ENCODE data around the gene MRPL33. TPM values are rescaled to one million over a fixed set of nuclear protein-coding genes. Genes with fewer than 3 reads are reported as not detected.

MRPL33 gene
- polyA plus RNA-seq, 3 donors = 67.4 to 341 (median 331) TPM

GRCh38 chr2:27811768-27812167, 40.2 kb downstream of the MRPL33 start:
- H3K4me1 Mint-ChIP-seq = peaks cover 71% of the 10 kb centered on the region
- H3K9me3 Mint-ChIP-seq = peaks cover 0 to 4% (median 0%) of the 10 kb centered on the region in 7 donors
- Histone ChIP-seq H3K27me3 (ENCODE audit: control insufficient read depth in 2 of 2, insufficient read depth in 2 of 2, low read length in 2 of 2) (no peaks in the 10 kb centered on the region), H3K79me2 (ENCODE audit: insufficient read depth, low read length) (peaks cover 22% of the 10 kb centered on the region), H2AFZ (ENCODE audit: insufficient read depth, low read depth, low read length, poor library complexity, severe bottlenecking) (no peak overlapping the region), H3K4me1 (ENCODE audit: control insufficient read depth in 1 of 2, insufficient read depth in 2 of 2, low read length in 2 of 2) (peaks cover 66 to 69% of the 10 kb centered on the region in 2 donors), H3K9ac (ENCODE audit: insufficient read depth, low read length, poor library complexity, severe bottlenecking) (no peak overlapping the region), H3K27ac (ENCODE audit: low read depth in 1 of 2, low read length in 2 of 2) (peak overlapping the region in 1 of 2 donors; percentile 89), H3K4me2 (replicated peaks; ENCODE audit: extremely low read depth, low read length, poor library complexity, severe bottlenecking) (no peak overlapping the region), H3K36me3 (replicated peaks in 1 of 2; ENCODE audit: control insufficient read depth in 1 of 2, insufficient read depth in 2 of 2, low read length in 2 of 2) (no peaks in the 10 kb centered on the region), H3K4me3 (replicated peaks in 1 of 3; ENCODE audit: low read depth in 2 of 3, low read length in 3 of 3) (no peak overlapping the region), H4K20me1 (ENCODE audit: insufficient read depth, low read length) (no peaks in the 10 kb centered on the region), H3K9me3 (replicated peaks in 1 of 2; ENCODE audit: control insufficient read depth in 1 of 2, insufficient read depth in 1 of 2, low read length in 2 of 2) (no peaks in the 10 kb centered on the region)
- DNase-seq = no peak
- H3K36me3 Mint-ChIP-seq = no peaks in the 10 kb centered on the region
- 100% methylated on average over 1 of the region's 1 CpG for WGBS (ENCODE audit: insufficient coverage)
- intact Hi-C loops (cut with micrococcal nuclease) = no loop called here
- H3K27ac Mint-ChIP-seq = peak overlapping the region in 6 of 7 donors; percentile 3 to 63 (median 28)
- no peak for TF ChIP-seq CTCF (IDR thresholded peaks at IDR 0.05)
- H3K4me3 Mint-ChIP-seq = no peak overlapping the region
- peaks cover 0 to 1% (median 0%) of the 10 kb centered on the region in 3 donors for H3K27me3 Mint-ChIP-seq (ENCODE audit: low read depth in 3 of 3)

DNA sequence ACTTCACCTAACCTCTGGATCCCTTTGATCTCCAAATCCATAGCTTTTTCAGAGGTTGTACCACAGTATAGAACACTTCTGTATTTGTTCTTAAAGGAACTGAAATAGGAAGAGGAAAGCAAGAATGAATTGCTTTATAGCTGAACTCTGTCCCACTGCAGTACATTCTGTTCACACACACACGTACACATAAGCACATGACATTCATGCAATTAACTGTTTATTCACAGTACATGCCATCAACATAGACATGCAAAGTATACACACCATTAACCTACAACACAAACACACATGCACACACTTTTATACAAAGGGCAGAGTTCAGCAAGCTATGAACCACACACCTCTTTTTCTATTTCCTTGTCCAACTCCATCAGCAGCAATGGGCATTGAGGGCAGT, 43.2 kb downstream of the MRPL33 start:
- H3K9me3 Mint-ChIP-seq = peaks cover 0 to 14% (median 5%) of the 10 kb centered on the region in 7 donors
- H3K4me1 ChIP-seq (ENCODE audit: control insufficient read depth in 1 of 2, insufficient read depth in 2 of 2, low read length in 2 of 2) = peaks cover 39% of the 10 kb centered on the region in 2 donors
- no peaks in the 10 kb centered on the region for H4K20me1 ChIP-seq (ENCODE audit: insufficient read depth, low read length)
- no peaks in the 10 kb centered on the region for H3K36me3 ChIP-seq (replicated peaks in 1 of 2; ENCODE audit: control insufficient read depth in 1 of 2, insufficient read depth in 2 of 2, low read length in 2 of 2)
- no peak for DNase-seq
- no peak overlapping the region for H2AFZ ChIP-seq (ENCODE audit: insufficient read depth, low read depth, low read length, poor library complexity, severe bottlenecking)
- H3K9ac ChIP-seq (ENCODE audit: insufficient read depth, low read length, poor library complexity, severe bottlenecking) = no peak overlapping the region
- H3K79me2 ChIP-seq (ENCODE audit: insufficient read depth, low read length) = no peaks in the 10 kb centered on the region
- no peak overlapping the region for H3K4me3 ChIP-seq (replicated peaks in 1 of 3; ENCODE audit: low read depth in 2 of 3, low read length in 3 of 3)
- H3K4me2 ChIP-seq (replicated peaks; ENCODE audit: extremely low read depth, low read length, poor library complexity, severe bottlenecking) = no peak overlapping the region
- WGBS (ENCODE audit: insufficient coverage) = 0% methylated on average over 1 of the region's 1 CpG
- intact Hi-C loops (cut with micrococcal nuclease) = no loop called here
- TF ChIP-seq CTCF (IDR thresholded peaks at IDR 0.05) = no peak
- peak overlapping the region in 1 of 2 donors; percentile 31 for H3K4me3 Mint-ChIP-seq
- H3K27ac Mint-ChIP-seq = peak overlapping the region in 1 of 7 donors; percentile 48
- peak overlapping the region in 1 of 2 donors; percentile 29 for H3K27ac ChIP-seq (ENCODE audit: low read depth in 1 of 2, low read length in 2 of 2)
- H3K9me3 ChIP-seq (replicated peaks in 1 of 2; ENCODE audit: control insufficient read depth in 1 of 2, insufficient read depth in 1 of 2, low read length in 2 of 2) = no peaks in the 10 kb centered on the region
- peaks cover 42% of the 10 kb centered on the region for H3K4me1 Mint-ChIP-seq
- H3K27me3 ChIP-seq (ENCODE audit: control insufficient read depth in 2 of 2, insufficient read depth in 2 of 2, low read length in 2 of 2) = no peaks in the 10 kb centered on the region
- H3K27me3 Mint-ChIP-seq (ENCODE audit: low read depth in 3 of 3) = peaks cover 0 to 1% (median 0%) of the 10 kb centered on the region in 3 donors
- H3K36me3 Mint-ChIP-seq = peaks cover 0 to 6% of the 10 kb centered on the region in 2 donors
